Right forelimb (tissue), 1 donor: ENCODE measurements around the gene ATG10.

Experiments used
- DNase-seq: peaks from one replicate; pipeline ENCODE4 v3.0.0-alpha.2; 2018

Gene ATG10

DNA sequence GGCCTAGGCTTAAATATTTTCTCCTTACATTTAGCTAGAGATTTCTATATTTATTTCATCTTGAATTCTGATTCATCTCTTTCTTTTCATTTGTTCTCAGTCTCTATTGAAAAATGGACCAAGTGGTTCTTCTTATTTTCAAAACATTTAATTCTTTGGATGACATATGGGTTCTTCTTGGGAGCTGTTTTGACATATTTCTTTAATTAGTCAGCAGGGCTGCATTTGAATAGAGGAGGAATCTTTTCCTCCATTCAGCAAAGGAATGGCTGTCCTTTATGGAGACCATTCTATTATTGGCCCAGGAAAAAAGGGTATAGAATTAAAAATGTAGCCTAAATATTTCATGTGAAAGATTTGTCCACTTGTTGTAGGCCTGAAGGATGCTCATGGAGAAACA is 196.5 kb downstream of the ATG10 start:
- DNase-seq: no peak

DNA sequence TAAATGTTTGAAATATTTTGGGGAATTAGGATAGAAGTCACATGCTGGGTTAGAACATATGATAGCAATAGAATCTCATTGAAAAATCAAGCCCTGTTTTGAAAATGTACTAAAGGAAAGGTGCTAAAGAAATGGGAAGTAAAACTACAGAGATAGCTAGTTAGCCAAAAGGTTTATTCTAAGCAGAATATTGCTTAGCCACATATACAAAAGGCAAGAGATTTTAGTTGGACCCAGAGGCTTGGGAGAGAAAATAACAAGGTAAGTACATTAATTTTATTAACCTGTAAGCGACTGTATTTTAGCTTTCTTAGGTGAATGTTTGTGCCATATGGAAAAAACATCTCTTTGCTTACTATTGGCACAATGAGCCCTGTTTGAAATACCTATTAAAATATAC is 198.1 kb downstream of the ATG10 start:
- no peak for DNase-seq

DNA sequence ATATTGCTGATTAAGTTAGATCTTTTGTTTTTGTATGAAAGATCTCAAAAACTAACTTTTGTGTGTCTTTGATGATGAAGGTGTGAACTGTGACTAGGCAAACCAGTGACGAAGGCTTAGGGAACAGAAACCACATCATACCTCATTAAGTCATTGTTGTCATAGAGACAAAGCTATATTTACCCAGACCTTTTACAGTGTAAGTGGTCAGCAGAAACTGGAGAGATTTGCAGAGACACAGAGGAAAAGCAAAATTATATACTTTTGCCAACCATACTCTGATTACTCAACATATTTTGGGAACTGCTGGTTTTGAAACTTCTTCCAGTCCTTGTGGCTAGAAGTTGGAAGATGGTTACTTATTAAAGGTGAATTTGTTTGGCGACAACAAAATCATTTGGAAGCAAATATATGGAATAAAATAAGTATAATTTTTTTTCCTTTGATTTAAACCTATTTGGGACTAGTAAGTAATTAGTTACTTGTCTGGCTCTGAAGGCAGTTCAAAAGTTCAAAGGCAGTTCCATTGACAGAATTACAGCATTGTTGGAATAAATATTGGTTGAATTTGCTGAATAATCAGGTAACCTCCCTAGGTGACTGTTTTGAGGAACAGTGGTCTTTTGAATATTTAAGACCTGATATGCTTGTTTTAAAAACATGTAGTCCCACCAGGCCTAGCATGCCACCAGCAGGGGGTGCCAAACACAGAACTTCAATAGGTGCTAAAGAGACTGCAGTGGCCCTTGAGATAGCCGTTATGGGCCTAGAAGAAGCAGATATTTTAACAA is 202.5 kb downstream of the ATG10 start:
- peak; percentile 54 for DNase-seq

DNA sequence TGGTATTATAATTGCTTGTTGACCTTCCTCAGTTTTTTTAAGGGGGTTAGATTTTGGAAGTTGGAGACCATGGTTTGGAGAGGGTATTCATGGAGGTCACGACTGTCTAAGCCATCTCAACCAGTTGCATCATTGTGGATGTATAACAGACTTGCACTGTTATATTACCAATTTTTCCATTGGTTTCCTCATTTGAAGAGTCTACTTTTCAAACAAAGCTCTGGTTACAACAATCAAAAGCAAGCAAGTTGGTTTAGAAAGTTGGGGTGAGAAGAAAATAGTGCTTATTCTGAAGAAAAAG is 203.0 kb downstream of the ATG10 start:
- no peak for DNase-seq

DNA sequence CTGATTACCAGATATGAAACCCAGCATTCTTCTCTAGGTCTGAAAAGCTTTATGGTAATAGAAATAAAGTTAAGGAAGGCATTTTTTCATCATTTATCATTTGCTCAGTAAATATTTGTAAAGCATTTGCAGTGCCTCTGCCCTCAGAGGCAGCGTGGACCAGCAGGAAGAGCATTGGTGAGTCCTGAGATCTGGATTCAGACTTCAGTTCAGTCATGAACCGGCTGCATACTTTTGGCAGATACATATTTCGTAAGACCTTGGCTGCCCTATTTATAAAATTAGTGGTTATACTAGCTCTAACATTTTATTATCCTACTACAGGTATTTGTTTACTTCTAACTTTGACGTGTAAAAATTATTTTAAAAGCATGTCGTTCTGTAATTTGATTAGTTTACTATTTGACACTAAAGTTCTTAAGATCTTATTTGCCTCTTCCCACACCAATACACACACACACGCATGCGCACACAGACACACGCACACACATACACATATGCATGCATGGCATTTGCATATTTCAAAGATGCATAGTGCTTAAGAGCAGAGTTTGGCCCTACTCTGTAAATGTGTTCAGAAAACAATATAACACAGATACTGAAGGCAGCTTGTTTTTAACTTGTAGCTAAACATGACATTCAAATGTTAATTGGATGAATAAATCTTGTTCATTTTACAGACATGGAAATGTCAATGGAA is 204.4 kb downstream of the ATG10 start:
- DNase-seq: no peak

DNA sequence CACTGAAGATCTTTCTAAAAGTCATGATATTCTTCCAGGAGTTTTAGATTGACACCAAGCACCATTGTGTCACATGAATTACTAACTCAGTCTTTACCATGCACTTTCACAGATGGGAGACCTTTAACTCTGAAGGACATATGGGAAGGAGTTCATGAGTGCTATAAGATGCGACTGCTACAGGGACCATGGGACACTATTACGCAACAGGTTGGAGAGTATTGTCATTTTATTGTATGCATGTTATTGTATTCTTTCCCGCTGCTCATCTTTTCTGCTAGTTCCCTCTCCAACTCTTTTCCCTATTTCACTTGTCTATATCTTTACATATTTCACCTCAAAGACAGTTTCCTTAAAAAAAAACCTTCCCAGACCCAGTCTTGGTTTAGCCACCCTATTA is 206.6 kb downstream of the ATG10 start:
- no peak for DNase-seq

DNA sequence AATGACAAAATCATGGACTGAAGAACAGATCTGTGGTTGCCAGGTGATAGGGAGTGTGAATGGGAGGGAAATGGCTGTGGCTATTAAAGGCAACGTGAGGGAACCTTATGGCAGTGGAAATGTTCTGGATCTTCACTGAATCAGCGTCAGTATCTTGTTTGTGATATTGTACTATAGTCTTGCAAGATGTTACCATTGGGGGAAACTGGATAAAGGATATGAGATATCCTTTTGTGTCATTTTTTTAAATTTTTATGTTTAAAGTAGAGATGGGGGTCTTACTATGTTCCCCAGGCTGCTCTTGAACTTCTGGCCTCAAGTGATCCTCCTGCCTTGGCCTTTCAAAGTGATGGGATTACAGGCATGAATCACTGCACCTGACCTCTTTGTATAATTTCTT is 210.8 kb downstream of the ATG10 start:
- no peak for DNase-seq

DNA sequence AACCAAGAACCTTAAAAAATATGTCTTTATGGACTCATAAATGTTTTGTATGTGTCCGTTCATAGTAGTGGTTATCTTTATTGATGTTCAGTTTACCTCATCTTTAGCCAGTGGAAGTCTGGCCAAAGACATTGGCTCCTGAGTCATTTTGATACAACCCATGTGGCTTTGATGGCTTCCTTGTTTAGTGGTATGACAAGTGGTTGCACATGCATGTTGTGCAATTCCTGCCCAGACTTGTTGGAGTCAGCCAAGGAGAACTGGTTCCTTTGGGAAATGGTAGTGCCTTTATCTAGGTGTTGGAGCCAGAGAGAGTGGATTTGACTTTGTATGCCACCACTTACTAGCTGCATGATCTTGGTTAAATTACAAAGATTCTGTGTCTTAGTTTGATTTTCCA is 212.0 kb downstream of the ATG10 start:
- DNase-seq: no peak

DNA sequence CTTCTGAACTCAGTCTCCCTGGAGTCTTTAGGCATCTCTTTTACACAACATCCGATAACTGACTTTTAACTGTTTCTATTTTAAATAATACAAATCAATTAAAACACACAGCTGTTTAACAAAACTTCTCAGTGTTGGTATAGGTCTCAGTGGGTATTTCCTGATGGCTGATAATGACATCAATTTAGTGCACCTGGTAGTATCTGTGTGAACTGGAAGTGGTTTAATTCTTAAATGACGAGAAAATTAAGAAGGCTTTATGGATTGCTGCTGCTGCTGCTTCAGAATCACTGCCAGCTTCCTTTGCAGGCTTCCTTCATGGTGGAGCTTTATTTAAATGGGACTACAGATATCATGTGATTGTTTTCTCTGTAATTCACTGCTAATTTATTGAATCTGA is 214.0 kb downstream of the ATG10 start:
- no peak for DNase-seq

DNA sequence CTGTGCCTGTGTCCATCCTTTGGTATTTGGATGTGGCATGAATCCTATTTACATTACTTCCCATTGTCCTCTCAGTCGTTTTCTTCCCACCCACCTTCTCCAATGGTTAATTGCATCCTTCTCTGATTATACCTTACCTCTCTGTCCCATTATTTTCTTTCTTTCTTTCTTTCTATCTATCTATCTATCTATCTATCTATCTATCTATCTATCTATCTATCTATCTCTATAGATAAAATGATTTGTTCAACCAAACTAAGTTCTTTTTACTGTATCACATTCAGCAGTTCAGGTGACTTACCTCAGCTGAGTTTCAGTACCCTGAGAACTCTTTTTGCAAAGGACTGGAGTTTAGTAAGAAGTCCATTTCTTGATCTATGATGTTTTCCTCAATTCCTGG is 225.7 kb downstream of the ATG10 start:
- DNase-seq: no peak

DNA sequence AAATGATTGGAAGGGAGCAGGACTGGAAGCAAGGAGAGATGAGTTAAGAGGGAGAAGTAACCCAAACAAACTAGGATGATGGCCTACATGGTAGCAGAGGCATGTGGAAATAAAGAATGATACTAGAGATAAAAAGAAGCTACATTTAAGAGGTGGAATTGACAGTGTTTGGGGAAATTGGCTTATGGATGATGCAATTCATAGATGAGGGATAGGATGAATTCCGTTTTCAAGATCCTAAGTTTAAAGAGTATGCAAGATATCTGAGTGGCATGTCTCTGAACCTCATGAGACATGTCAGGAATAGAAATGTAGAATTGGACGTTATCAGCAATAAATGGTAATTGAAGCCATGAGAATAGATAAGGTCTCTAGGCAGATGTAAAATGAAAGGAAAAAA is 232.7 kb downstream of the ATG10 start:
- no peak for DNase-seq

DNA sequence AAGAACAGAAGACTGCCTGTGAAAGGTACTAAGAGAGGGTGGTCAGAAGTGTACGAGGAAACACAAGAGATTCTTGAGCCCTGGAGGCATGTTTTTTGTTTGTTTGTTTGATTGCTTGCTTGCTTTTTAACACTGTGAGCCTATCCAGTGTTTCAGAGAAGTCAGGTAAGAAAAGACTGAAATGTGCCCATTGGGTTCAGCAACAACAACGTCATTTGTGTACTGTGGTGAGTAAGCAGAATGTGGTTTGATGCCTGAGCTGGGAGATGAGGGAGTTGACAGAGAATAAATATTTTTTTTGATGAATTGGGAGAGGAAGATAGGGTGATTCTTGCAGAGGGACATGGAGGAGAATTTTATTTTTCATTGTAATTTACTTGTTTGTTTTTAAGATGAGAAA is 233.2 kb downstream of the ATG10 start:
- DNase-seq: no peak

DNA sequence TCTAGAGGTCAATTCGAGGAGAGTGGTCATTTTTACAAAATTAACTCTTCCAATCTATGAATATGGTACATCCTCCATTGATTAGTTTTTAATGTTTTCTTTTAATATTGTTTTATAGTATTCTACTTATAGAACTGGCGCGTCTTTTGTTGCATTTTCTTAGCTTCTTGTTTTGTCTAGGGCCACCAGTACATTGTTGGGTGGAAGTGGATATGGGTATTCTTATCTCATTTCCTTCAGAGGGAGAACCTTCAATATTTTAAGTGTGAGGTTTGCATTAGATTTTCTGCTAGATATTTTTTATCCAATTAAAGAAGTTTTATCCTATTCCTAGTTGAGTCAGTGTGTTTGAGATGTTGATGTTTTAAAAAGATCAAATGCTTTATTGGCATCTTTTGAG is 236.5 kb downstream of the ATG10 start:
- no peak for DNase-seq

DNA sequence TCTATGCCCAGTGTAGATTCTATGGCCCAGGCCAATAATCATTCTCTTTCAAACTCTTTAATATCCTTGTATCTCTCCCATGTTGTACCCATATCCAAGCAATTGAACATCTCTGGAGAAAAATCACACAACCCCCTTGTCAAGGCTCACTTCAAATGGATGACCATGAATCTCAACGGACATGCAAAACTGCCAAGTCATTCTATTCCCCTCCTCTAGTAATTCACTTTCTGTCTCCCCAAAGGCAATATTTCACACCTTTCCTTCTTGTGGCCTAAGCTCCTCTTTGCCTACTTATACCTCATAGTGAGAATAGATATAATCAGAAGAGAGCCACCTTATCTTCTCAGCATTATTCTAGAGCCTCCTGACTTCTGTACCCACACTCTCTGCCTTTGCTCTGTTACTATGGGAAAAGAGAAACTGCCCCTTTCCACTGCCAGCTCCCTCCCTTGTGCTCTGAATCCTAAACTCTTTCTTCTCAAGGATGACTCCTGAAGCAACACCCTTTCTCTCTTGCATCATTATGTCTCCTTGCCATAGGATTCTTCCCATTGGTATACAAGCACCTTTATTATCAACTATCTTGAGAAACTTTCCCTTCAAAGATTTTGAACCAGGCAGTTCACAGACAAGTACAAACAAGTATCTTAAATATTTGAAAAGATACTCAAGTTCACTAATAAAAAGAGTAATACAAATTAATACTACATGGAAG is 240.2 kb downstream of the ATG10 start:
- DNase-seq: no peak

DNA sequence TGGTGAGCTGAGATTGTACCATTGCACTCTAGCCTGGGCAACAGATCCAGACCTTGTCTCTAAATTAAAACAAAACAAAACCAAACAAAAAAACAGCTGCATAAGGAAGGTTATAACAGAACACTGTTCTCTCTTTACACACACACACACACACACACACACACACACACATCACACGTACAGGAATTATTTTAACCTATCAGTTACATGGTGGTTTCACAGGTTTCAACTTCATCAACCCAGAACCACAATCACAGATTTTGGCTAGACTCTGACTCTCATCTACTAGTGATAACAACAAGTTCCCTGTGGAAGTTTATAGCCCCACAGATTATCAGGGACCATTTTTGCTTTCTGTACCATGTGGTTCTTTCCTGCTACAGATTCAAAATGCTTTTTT is 246.1 kb downstream of the ATG10 start:
- no peak for DNase-seq

DNA sequence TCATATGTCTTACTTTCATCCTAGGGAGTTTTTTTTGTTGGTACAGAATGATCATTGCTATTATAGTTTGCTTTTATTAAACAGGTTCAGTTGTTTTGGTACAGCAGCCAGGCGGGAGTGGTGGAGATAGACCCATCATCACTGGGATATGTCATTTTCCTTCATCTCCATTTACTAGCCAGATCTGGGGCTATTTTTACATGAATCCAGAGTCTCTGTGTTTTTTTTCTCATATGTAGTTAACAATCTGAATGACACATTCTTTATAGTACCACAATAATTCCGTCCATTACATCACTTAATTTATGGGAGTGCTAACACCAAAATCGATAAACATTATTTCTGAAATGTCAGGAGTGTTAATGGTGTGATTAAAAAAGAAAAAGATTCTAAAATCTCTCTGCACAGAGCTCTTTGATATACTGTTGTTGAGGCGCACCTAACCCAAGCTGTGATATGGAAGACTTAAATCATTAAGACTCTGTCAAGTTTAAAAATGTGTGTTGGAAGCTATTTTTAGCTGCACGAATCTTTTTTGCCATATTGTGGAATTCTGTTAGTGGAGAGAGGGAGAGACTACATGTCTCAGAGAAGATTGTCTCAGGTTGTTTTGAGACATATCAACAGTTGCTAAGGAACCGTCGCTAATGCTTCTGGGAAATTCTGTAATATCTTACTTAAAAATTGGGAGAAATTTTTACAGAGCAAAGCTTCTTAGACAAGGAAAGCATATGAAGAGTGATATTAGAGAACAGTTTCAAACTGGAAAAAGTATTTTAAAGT is 246.7 kb downstream of the ATG10 start:
- DNase-seq: no peak

DNA sequence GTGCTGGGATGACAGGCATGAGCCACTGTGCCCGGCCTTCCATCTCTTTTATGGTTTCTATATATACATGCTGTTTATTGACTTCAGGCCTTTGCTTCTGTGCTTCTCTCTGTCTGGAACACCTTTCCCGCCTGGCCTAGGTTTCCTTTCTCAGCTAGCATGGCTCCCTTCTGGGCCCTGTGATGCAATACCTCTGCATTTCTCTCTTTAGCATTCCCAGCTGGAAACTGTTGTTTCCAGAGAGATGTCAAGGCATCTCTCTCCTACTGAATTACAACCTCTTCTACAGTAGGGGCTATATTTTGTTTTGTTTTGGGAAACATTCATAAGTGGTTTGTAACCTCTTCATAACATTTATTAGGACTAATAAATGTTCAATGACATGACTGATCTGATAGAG is 249.2 kb downstream of the ATG10 start:
- DNase-seq: no peak

DNA sequence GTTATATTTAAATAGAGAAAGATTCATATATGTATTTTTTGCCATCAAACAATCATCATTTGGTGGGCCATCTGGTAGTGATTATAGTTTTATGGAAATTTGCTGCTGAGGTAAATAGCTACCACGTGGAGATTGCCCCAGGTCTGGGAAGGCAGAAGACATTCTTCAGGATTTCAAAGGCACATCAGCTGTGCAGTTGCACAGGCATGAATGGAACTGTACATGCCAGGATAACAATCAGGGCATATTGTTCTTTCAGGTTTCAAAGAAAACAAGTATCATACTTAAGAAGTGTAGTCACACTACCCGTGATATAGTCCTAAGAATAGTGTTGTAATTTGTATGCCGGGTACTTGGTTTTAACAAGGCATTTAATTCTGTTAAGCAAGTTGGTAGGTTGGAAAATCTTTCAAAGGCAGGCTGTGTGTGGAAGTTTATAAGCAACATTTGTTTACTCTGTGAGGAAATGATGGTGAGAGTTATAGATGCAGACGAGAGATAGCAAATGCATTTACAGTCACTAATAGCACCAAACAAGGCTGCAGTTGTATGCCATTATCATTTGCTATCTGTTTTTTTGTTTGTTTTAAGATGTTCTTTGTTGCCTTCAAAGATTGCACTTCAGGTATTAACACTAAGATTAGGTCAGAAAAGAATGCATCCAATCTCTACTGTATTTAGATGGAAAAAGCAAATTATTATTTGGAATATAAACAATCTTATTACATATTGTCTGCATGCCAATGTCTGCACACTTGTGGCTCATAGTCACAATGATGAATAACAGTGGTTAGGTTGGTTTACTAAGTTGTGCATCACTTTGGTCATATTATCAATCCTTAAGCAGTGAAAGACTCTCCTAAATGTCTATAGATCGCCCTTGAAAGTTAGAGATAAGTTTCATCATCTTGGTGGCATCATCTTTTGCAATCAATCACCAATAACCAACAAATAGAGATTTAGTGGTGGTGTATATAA is 251.1 kb downstream of the ATG10 start:
- no peak for DNase-seq

DNA sequence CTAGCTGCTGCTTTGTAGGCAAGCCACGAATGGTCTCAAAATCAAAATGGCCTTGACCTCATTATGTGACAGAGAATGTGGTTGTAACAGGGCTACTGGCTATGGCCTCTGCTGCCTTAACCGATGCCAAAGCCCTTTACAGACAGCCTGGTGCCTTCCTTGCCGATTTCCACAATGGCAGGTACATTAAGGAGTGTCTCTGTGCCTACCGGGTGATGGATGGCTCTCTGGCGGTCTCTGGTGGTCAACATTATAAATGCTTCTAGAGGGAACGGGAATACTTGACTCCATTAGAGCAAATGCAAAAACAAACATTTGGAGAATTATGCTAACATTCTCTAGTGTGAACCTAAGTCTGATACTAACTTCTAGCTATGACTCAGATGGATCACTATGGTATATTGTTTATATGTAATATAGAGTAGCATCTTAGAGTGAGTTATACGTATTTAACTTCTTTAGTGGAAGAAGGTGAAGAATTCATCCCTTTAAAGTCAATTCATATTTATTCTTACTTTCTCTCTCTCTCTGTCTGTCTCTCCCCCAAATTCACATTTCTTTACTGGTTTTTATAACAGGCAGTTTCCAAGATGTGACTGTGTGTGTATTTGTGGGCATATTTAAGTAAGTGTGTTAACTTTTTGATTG is 253.8 kb downstream of the ATG10 start:
- DNase-seq: peak; percentile 69

DNA sequence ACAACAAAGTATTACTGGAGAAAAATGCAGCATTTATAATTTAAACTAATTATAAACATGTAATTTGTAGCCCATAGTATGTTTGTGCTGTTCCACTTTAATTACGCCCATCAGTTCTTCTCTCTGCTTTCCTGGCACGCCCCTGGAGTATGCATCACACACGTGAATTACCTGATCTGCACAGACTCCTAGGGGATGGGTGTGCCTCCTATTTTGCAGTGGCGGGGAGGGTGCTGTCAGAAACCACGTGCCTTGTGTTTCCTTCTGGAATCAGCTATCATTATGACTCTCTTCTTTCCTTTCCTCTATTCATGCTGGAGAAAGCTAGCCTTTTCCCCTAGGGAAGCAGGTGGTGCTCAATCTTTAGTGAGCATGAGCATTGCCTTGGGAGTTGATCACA is 263.1 kb downstream of the ATG10 start:
- no peak for DNase-seq

DNA sequence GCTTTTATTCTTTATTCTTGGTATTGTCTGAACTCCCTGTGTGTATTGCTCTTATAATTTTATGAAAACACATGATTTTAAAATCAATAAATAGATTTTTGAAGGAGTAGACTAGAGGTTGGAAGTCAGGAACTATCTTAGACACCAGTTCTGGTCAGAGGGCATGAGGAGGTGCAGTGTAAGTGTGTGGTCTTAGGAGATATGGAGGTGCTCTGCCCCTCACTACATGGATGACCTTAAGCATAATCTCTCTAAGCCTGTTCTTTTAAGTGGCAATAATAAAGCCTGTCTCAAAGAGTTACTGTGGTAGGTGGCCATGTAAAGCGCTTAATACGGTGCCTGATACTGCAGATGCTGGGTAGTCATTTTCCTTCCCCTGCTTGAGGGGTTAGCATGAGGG is 272.3 kb downstream of the ATG10 start:
- DNase-seq: no peak
